GM21529 (cell line): Measurements from ENCODE around the gene SULT1E1.
"Not testable (repeated sequence)": the region's sequence is repeated elsewhere in the genome, so short reads cannot be mapped to it uniquely, and the experiment has no call there.

ENCODE experiments used
- ATAC-seq: cut with Tn5 transposase; IDR thresholded peaks from one replicate; pipeline ENCODE4 v1.9.1; 2021; ENCODE audit not compliant: unreplicated experiment

SULT1E1 gene

GRCh38 chr4:69843932-69844331 lies 16.0 kb downstream of the SULT1E1 start:
- ATAC-seq, result peak; percentile 51

DNA sequence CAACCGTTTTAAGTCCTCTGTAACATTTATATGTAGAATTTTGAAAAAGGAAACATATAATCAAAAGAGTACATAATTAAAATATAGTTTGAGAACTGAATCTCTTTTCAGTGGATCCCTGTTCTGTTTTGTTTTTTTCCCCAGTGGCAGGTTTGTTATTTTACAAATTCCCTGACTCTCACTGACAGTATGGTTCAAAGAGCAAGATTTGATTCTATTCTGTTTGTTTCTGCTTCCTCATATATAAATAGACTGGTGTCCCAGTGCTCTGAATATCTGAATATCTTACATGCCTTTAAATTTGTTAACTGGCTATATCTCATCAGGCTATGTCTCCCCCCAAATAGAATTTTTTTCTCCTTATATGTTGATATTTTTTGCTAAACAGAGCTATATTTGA lies 16.6 kb downstream of the SULT1E1 start:
- no peak for ATAC-seq

- no peak for ATAC-seq
These were observed 21.0 kb downstream of the SULT1E1 start for GRCh38 chr4:69838977-69839376.

GRCh38 chr4:69836287-69836686 lies 23.7 kb downstream of the SULT1E1 start:
- no peak for ATAC-seq

- ATAC-seq, result no peak
These were observed 24.2 kb downstream of the SULT1E1 start for GRCh38 chr4:69835766-69836165.

GRCh38 chr4:69833251-69833650 lies 26.7 kb downstream of the SULT1E1 start:
- no peak for ATAC-seq

DNA sequence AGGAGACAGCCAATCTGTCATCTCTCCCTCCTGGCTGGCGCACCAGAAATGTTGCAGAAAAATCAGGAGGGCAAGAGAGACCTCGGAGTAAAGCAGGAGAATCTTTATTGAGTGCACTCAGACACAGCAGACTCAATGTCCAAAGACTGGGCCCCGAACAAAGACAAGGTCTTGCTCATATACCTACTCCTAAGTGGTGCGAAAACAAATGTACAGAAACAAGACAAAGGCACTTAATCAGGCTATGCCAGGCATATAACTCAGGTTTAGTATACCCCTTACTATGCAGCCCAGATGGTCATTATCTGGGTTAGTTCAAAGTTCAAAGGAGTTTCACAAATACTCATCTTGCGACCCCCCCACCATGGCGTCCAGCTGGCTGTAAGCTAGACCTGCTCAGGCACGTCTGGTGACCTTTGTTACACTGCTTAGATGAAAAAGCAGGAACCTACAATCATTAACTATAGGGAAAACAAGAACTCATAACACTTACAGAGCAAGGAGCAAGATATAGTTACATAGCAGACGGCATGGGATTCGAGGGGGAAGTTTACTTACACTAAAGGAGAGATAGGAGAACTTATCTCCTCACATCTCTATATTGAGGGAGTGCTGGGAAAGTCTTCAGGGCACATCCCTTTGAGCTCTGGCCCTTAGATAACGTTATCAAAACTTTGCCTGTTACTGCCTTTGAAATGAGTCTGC lies 27.5 kb downstream of the SULT1E1 start:
- ATAC-seq, result no peak

DNA sequence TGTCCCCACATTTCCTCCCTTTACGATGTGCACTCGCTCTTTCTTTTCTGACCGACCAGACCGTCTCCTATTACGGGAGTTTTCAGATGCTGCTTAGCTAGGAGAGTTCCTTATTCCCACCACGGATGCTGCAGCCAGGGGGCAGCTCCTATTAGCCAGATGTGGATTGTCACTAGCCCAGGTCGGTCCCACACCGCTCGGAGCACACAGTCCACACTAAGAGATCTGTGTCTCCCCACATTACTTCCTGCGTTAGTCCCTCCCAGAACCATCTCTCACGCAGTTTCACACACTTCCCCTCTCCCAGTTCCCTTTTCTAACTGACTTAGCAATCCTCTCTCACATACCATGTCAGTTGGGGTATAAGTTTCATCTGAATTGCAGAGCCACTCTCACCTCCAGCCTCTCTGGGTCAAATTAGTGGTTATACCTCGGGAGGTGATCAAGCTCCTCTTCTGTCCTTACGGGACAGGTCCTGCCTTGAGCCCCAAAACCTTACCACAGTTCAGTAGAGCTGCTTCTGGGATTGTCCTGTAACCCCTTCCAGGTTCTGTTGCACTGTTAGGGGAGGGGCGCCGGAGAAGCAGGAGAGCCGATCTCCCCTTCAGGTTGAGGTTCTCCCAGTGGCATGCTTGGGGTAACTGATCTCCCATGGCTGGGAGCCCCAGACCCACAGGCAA lies 28.2 kb downstream of the SULT1E1 start:
- peak; percentile 97 for ATAC-seq

GRCh38 chr4:69831270-69831627 lies 28.7 kb downstream of the SULT1E1 start:
- ATAC-seq, result no peak

DNA sequence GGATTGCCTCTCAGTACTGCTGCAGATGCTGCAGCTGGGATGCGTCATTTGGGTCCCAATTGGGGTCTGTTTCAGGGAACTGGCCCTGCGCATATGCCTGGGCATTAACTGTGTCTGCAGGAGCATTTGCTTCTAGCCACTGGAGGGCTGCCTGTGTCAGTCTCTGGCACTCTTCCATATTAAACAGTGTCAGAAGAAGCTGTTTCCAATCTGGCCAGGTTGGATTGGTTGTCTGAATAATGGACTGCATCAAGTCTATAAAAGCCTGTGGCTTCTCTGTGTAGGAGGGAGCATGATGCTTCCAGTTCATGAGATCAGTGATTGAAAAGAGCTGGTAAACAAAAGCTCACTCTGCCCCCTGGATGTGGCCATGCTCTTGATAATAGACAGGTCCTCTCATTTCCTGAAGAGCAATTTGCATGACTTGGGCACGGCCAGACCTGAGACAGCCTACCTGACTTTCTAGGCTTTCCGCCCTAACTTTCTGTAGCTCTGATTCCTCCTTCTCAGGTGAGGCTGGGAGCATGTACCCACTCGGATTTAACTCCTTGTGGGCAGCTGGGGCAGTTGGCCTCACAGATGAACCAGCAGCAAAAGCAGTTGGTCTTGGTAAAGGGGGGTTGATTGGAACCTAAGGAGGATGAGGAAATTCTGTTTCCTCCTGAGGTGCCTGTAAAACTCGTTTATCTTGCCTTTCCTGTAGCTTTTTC lies 29.2 kb downstream of the SULT1E1 start:
- ATAC-seq, result peak; percentile 31

DNA sequence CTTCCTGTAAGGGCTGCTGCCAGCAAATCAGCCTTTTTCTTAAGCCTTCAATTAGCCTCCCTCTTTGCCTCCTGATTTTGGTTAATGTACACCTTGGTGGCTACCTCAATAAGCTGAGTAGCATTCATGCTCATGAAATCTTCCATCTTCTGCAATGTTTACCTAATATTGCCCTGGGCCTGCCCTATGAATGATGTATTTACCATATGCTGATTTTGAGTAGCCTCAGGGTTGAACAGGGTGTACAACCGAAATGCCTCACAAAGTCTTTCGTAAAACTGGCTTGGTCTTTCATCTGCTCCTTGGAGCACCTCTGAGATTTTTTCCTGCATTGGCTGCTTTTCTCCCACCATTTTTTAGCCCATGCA lies 29.8 kb downstream of the SULT1E1 start:
- no peak for ATAC-seq

GRCh38 chr4:69829678-69830077 lies 30.3 kb downstream of the SULT1E1 start:
- ATAC-seq, result no peak

DNA sequence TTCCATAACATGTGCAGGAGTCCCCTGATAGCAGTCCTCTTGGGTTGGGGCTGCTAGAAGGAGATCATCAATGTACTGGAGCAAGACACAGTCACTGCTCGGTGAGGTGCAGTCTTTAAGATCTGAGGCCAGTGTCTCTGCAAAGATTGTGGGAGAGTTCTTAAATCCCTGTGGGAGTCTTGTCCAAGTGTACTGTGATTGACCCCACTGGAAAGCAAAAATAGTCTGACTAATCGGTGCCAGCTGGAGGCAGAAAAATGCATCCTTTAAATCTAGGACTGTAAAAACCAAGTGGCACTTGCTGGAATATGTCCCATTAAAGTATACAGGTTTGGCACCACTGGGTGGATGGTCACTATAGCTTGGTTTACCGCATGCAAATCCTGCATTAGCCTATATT lies 31.1 kb downstream of the SULT1E1 start:
- no peak for ATAC-seq

DNA sequence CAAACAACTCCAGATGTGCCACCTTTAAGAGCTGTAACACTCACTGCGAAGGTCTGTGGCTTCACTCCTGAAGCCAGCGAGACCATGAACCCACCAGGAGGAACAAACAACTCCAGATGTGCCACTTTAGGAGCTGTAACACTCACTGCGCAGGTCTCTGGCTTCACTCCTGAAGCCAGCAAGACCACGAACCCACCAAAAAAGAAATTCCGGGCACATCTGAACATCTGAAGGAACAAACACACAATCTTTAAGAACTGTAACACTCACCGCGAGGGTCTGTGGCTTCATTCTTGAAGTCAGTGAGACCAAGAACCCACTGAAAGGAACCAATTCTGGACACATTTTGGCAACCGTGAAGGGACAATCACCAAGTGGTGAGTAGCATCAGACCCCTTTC lies 34.9 kb downstream of the SULT1E1 start:
- not testable (repeated sequence) for ATAC-seq

DNA sequence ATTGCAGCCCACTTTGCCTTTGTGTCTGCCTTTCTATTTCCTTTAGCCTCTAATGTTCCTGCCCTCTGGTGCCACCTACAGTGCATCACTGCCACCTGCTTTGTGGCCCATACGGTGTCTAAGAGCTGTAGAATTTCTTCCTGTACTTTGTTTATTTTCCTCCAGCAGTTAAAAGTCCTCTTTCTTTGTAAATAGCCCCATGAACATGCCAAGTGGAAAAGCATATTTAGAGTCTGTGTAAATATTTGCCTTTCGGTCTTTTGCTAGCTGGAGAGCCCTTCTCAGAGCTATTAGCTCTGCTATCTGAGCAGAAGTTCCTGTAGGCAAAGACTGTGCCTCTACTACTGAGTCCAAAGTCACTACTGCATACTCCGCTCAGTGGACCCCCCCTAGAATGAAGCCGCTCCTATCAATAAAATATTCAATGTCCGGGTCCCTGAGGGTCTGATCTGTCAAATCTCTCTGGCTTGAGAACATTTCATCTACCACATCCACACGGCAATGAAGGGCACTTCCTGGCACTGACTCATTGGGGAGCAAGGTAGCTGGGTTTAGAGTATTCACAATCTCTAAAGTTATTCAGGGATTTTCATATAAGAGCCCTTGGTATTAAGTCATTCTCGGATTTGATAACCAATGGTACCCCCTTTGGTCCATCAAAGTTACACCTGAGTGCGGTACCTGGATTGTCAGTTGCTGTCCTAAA lies 36.3 kb downstream of the SULT1E1 start:
- peak; percentile 82 for ATAC-seq

DNA sequence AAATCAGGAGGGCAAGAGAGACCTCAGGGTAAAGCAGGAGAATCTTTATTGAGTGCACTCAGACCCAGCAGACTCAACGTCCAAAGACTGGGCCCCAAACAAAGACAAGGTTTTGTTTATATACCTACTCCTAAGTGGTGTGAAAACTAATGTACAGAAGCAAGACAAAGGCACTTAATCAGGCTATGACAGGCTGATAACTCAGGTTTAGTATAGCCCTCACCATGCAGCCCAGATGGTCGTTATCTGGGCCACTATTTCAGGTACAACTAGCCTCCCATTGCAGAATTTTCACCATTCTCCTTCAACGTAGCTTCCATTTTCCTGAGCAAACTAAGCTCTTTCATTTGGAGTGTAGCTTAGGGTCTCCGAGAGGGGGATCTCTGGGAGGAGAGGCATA lies 36.9 kb downstream of the SULT1E1 start:
- peak; percentile 17 for ATAC-seq

- ATAC-seq, result no peak
These were observed 37.7 kb downstream of the SULT1E1 start for GRCh38 chr4:69822198-69822597.

DNA sequence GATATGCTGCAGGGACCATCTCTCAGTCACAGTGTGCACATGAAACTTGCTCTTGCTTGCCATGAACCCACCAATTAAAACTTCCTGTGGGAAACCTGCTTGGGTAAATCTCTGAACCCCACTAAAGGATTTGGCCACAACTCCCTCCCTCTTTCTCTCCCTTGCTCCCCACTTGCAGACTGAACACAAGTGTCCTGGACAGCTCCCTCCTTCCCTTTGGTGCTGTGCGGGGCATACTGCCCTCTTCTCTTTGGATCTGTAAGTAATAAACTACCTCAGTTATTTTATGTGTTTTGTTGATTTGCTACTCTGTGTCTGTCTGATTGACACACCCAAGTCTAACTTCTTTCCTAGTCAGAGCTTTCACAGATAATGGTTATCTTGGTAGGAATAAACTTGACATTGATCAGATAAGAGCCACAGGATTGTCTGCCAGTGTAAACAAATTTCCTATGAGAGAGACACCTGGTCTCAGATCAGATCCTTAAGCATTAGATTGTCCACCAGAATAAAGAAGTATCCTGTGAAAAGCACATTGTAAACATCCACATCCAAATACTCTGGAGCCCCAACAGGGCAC lies 41.8 kb downstream of the SULT1E1 start:
- no peak for ATAC-seq

- ATAC-seq, result no peak
These were observed 43.7 kb downstream of the SULT1E1 start for GRCh38 chr4:69816236-69816635.

DNA sequence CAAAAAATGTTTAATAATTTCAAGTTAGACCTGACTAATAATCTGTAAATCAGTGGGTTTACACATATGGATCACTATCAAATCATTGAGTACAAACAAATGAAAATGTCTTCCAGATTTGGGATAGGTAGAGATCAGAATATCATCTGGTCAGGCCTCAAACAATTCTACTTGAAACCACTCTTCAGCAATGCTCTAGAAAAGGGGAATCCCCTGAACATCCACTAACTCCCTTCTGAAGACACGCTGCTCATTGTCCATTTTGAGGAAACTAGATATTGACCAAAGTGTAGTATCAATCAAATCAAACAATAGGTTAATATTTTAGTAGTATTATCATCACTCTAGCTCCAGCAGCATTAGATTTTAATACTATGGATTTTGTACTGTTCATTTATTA lies 46.3 kb downstream of the SULT1E1 start:
- ATAC-seq, result no peak

DNA sequence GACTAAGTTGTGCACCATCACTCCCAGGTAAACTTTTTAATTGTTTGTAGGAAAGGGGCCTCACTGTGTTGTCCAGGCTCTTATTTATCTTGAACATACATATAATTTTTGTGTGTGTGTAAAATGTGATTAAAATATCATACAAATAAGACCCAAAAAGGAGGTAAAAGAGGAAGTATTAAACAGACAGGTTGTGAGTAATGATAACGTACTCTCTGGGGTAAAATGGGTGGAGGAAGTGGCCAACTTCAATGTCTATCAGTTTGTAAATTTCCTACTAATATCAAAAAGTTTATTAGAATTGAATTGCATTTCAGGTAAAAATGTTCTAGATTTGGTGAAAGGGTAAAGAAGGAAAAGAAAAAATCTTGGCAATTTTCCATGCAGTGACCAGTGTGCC lies 48.8 kb downstream of the SULT1E1 start:
- no peak for ATAC-seq
